HEK293T (cell line): ENCODE measurements around the gene GSTO1.

Experiments used
- BHLHE40 ChIP-seq: fragments of 450-650 bp; IDR thresholded peaks from 2 replicates; pipeline ENCODE4 v1.6.1; 2016; ENCODE audit warnings: mild to moderate bottlenecking, moderate library complexity, borderline replicate concordance
- FOXK2 ChIP-seq: fragments of 450-650 bp; IDR thresholded peaks from 2 replicates; pipeline ENCODE4 v1.6.1; 2016; ENCODE audit warnings: mild to moderate bottlenecking
- FOXM1 ChIP-seq: fragments of 450-650 bp; IDR thresholded peaks from 2 replicates; pipeline ENCODE4 v1.6.1; 2017; ENCODE audit warnings: mild to moderate bottlenecking, borderline replicate concordance
- HDGF ChIP-seq: fragments of 450-650 bp; IDR thresholded peaks from 2 replicates; pipeline ENCODE4 v1.6.1; 2017; ENCODE audit warnings: antibody characterized with exemption, borderline replicate concordance
- SP1 ChIP-seq: fragments of 450-650 bp; IDR thresholded peaks from 2 replicates; pipeline ENCODE4 v1.6.1; 2017
- ZNF384 ChIP-seq: fragments of 450-650 bp; IDR thresholded peaks from 2 replicates; pipeline ENCODE4 v1.6.1; 2016

DNA sequence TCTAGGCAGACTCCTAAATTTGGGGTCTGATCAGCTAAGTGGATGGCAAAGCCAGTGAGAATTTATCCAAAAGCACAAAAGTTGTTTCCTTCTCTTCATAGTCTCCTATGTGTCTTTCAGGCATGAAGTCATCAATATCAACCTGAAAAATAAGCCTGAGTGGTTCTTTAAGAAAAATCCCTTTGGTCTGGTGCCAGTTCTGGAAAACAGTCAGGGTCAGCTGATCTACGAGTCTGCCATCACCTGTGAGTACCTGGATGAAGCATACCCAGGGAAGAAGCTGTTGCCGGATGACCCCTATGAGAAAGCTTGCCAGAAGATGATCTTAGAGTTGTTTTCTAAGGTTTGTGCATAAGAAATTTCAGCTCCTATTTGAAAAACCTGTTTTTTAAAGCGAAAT, 4.8 kb downstream of the GSTO1 start:
- TF ChIP-seq HDGF (no peak), SP1 (no peak), ZNF384 (no peak), FOXK2 (no peak), FOXM1 (no peak), BHLHE40 (no peak)
